ENCODE data around the gene APCDD1.

DNA sequence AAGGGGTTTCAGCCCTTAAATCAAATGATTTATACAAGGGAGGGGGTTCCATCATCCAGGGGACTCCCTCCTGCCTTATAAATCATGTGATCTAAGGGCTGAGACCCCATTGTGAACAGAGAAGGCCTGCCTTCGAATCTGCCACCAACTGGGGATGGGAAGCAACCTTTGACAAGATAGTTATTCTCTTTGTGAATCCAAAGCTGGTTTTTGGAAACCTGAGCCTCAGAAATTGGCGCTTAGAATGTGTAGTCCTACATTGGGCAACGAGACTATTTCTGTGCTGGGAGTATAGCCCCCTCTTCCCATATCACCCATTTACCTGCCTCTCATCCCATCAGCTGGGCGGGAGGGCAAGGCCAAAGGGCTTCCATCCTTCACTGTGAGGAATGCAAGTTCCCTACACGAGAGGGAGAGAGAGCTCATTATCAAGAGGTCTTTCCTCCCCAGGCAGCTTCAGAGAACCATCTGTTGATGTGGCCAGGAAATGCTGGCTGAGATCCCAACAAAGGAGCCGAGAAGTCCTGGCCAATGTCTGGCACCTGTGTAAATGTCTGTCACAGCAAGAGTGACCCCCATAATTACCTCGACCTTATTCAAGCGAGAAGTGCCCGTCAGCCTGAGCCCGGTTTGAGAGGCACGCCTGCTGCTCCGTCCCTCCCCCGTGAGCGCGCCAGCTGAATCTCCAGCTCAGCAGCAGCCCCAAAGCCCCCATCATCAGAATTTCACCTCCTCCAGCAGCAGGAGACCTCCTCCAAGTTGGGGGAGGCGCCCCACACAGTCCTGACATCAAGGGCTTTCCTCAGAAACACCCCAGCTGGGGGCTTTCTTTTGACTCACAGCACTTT lies 48.4 kb upstream of the APCDD1 start:
- TF ChIP-seq, protein P1, sequence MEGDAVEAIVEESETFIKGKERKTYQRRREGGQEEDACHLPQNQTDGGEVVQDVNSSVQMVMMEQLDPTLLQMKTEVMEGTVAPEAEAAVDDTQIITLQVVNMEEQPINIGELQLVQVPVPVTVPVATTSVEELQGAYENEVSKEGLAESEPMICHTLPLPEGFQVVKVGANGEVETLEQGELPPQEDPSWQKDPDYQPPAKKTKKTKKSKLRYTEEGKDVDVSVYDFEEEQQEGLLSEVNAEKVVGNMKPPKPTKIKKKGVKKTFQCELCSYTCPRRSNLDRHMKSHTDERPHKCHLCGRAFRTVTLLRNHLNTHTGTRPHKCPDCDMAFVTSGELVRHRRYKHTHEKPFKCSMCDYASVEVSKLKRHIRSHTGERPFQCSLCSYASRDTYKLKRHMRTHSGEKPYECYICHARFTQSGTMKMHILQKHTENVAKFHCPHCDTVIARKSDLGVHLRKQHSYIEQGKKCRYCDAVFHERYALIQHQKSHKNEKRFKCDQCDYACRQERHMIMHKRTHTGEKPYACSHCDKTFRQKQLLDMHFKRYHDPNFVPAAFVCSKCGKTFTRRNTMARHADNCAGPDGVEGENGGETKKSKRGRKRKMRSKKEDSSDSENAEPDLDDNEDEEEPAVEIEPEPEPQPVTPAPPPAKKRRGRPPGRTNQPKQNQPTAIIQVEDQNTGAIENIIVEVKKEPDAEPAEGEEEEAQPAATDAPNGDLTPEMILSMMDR (IDR thresholded peaks at IDR 0.05 in 8 of 11, conservative IDR thresholded peaks at IDR 0.05 in 3 of 11) = no peak
- TF ChIP-seq POLR2A (IDR thresholded peaks at IDR 0.05) (no peak), POLR2AphosphoS5 (IDR thresholded peaks at IDR 0.05) (no peak)

All from spleen (tissue), 7 donors.